Thoracic aorta (tissue), 2 donors: ENCODE measurements around the gene ZNF569. TPM values are rescaled to one million over a fixed set of nuclear protein-coding genes. Genes with fewer than 3 reads are reported as not detected.

Source experiments
- ATAC-seq: fragments of 150-250 bp; one replicate; pipeline ENCODE4 v1.8.0; 2017; ENCODE audit warnings: low read depth; ENCODE audit not compliant: insufficient number of reproducible peaks, low FRiP score
- DNase-seq: peaks from one replicate; pipeline ENCODE4 v3.0.0-alpha.2; 2020; ENCODE audit warnings: low spot score
- H3K27ac ChIP-seq, 2 donors: fragments of 200-600 bp; sonication (generic); 1 replicate in 1 of 2; 2 replicates in 1 of 2; pipeline ENCODE4 v1.5.1; 2016; ENCODE audit warnings: mild to moderate bottlenecking in 2 of 2, moderate library complexity in 2 of 2
- H3K27me3 ChIP-seq: fragments of 200-600 bp; sonication (generic); replicated peaks from 2 replicates; pipeline ENCODE4 v1.6.0; 2016; ENCODE audit warnings: mild to moderate bottlenecking; ENCODE audit not compliant: insufficient read depth
- H3K36me3 ChIP-seq: fragments of 200-600 bp; sonication (generic); one replicate; pipeline ENCODE4 v1.5.1; 2016
- H3K4me1 ChIP-seq, 2 donors: fragments of 200-600 bp; sonication (generic); 1 replicate in 1 of 2; 2 replicates in 1 of 2; pipeline versions ENCODE4 v1.5.1 to v1.6.0; 2016; ENCODE audit warnings: low read depth in 2 of 2, mild to moderate bottlenecking in 1 of 2; ENCODE audit not compliant: control insufficient read depth in 1 of 2
- H3K4me3 ChIP-seq: fragments of 200-600 bp; sonication (generic); 2 replicates; pipeline ENCODE4 v1.5.1; 2016; ENCODE audit warnings: mild to moderate bottlenecking
- H3K9me3 ChIP-seq: fragments of 200-600 bp; sonication (generic); 2 replicates; pipeline ENCODE4 v1.5.1; 2016
- CTCF ChIP-seq: fragments of 200-600 bp; sonication (generic); IDR thresholded peaks from one replicate; pipeline ENCODE4 v1.5.1; 2019; ENCODE audit warnings: antibody characterized with exemption
- total RNA-seq, 2 donors: library from RNA; depleted of rRNA; stranded (reverse); fragments of >200 nt; gene quantifications; one replicate each; pipeline versions ENCODE4 v1.1.0 to v1.2.3, GENCODE V29; 2016

The ZNF569 gene
- 10 to 100 TPM in 1 of 2 donors, 1 to 10 TPM in 1; 4.6 to 13.3 TPM for total RNA-seq

DNA sequence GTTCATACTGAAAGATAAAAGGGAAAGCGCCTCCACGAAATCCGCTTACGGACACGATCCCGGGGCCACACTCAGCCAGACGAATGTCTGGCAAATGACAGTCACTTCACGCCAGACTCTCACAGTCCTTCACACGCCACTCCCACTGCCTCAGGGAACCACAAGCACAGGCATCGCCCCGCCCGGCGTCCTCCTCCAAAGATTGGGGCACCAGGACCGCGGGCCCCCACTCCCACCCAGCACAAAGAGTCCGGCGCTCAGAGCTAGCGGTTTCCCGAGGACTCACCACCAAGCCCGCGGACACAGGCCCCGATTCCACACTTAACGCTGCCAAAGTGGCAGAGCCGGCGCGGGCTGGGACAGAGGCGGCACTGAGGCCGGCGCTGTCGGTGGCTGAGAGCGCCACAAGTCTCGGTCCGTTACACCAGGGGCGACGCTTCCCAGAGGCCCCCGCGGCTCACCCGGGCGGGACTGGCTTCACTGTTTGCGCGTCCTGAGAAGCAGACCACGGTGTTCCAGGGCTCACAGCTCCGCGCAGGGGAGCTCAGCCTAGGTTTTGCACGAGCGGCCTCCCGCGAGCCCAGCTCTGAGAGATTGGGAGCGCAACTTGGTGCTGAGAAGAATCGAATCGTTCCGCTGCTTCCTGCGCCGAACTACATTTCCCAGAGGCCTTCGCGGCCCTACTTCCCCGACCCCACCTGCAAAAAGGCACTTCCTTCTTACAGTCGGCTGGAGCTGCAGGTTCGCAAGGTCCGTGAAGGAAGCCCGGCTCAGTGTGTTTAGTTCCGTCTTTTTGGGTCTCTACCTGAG is at the start of gene ZNF569:
Gene ZNF569 (minus strand): TSS at position 647 of the 810 bp plus-strand sequence. CDS start 22,523 bp downstream, outside the sequence.
- no peaks in the 10 kb centered on the region for H3K27me3 ChIP-seq
- peaks cover 24% of the 10 kb centered on the region for H3K36me3 ChIP-seq
- H3K4me1 ChIP-seq = peaks cover 5 to 31% of the 10 kb centered on the region in 2 donors
- peak within 1 kb of the TSS; percentile 89 to 96 for H3K27ac ChIP-seq
- peak within 1 kb of the TSS; percentile 90 for H3K4me3 ChIP-seq
- peak; percentile 81 for ATAC-seq
- peak; percentile 59 for DNase-seq
- TF ChIP-seq CTCF = no peak
- H3K9me3 ChIP-seq = peaks cover 8% of the 10 kb centered on the region

DNA sequence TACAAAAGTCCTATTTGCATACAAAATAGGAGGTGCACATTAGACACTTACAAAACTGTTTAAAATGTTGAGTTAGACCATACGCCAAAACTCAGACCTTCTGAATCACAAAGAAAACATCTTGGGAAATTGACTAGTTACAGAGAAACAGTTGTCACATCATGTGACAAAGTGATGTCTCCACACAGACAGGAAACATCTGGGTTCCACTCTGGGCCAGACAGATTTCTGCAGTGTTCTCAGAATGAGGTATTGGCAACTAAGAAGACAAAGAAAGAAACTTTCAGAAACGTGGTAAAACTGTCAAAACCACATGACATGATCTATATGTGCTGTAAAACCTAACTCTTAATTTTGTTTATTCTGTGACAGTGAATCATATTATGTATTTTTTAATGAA is 46.2 kb upstream of the ZNF569 start:
- no peak for TF ChIP-seq CTCF
- H3K9me3 ChIP-seq = peaks cover 3% of the 10 kb centered on the region
- H3K27ac ChIP-seq = no peak overlapping the region
- DNase-seq = no peak
- peaks cover 54% of the 10 kb centered on the region for H3K36me3 ChIP-seq
- no peaks in the 10 kb centered on the region for H3K27me3 ChIP-seq
- H3K4me1 ChIP-seq = no peaks in the 10 kb centered on the region
- H3K4me3 ChIP-seq = no peak overlapping the region
- no peak for ATAC-seq

DNA sequence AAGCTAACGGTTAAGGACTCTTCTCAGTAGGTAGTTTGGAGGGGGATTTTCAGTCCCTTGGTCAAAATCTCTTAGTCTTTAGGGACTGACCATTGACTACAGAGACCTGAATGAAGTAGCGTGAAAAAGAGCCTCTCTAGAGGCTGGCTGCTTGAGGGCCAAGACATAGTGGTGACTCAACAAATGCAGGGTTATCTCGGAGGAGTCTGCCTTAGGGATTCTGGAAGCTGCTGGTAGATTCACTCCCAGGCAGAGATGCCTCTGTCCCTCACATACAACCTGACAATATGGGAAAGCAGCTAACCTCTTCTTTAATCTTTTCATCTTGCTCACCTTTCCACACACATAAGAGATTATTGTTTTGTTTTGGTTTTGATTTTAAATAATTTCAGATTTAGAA is 44.6 kb upstream of the ZNF569 start:
- no peak for DNase-seq
- no peak for TF ChIP-seq CTCF
- no peak overlapping the region for H3K27ac ChIP-seq
- H3K9me3 ChIP-seq = peaks cover 3% of the 10 kb centered on the region
- peaks cover 40% of the 10 kb centered on the region for H3K36me3 ChIP-seq
- no peaks in the 10 kb centered on the region for H3K27me3 ChIP-seq
- peaks cover 2 to 9% of the 10 kb centered on the region in 2 donors for H3K4me1 ChIP-seq
- H3K4me3 ChIP-seq = no peak overlapping the region
- no peak for ATAC-seq

DNA sequence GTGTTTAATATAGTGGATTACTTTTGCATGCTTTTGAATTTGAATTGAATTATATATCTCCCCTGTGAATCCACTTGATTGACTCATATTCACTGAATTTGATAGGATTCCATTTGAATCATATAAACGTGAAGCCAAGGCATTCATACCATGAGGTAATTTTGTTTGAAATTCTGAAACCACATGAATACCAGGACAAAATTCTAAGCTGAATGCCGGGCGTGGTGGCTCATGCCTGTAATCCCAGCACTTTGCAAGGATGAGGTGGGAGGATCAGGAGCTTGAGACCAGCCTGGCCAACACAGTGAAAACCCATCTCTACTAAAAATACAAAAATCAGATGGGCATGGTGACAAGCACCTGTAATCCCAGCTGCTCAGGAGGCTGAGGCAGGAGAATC is 43.9 kb upstream of the ZNF569 start:
- Histone ChIP-seq H3K4me3 (no peak overlapping the region), H3K4me1 (peaks cover 2 to 9% of the 10 kb centered on the region in 2 donors), H3K27ac (no peak overlapping the region), H3K27me3 (no peaks in the 10 kb centered on the region), H3K36me3 (peaks cover 34% of the 10 kb centered on the region), H3K9me3 (peaks cover 3% of the 10 kb centered on the region)
- ATAC-seq (no peak), DNase-seq (no peak)
- TF ChIP-seq CTCF = no peak

GRCh38 chr19:37507167-37507464 is 39.9 kb upstream of the ZNF569 start:
- H3K9me3 ChIP-seq = no peaks in the 10 kb centered on the region
- H3K36me3 ChIP-seq = peaks cover 10% of the 10 kb centered on the region
- peaks cover 6 to 16% of the 10 kb centered on the region in 2 donors for H3K4me1 ChIP-seq
- no peak for TF ChIP-seq CTCF
- no peaks in the 10 kb centered on the region for H3K27me3 ChIP-seq
- ATAC-seq (no peak), DNase-seq (no peak)
- H3K27ac ChIP-seq = peak overlapping the region; percentile 82 to 95
- H3K4me3 ChIP-seq = peak overlapping the region; percentile 69
